ENCODE results near the gene MSANTD1. TPM values are rescaled to one million over a fixed set of nuclear protein-coding genes. Genes with fewer than 3 reads are reported as not detected.

Gene MSANTD1
- total RNA-seq, 1 experiment from 2014 or later = 0.95 TPM

- intact Hi-C loops (cut with micrococcal nuclease; ENCODE audit: unreplicated experiment) = no loop called here
- H3K4me3 Mint-ChIP-seq (ENCODE audit: unreplicated experiment) = no peak overlapping the region
- H3K4me1 Mint-ChIP-seq (ENCODE audit: low read depth, unreplicated experiment) = no peaks in the 10 kb centered on the region
- peaks cover 58% of the 10 kb centered on the region for H3K36me3 Mint-ChIP-seq (ENCODE audit: insufficient read depth, unreplicated experiment)
- Histone ChIP-seq H3K36me3 (ENCODE audit: control insufficient read depth, insufficient read depth, low read length) (peaks cover 5% of the 10 kb centered on the region; the same call in 1 of the 2 replicates), H3K9me3 (no peaks in the 10 kb centered on the region), H3K27me3 (replicated peaks; ENCODE audit: control insufficient read depth, insufficient read depth, low read length) (no peaks in the 10 kb centered on the region), H3K4me1 (no peaks in the 10 kb centered on the region), H3K4me3 (ENCODE audit: low read depth, low read length) (no peak overlapping the region)
- H3K9me3 Mint-ChIP-seq (ENCODE audit: unreplicated experiment) = no peaks in the 10 kb centered on the region
- no peaks in the 10 kb centered on the region for H3K27me3 Mint-ChIP-seq (ENCODE audit: insufficient read depth, unreplicated experiment)
- DNase-seq = no peak
- no peak overlapping the region for H3K27ac Mint-ChIP-seq (ENCODE audit: unreplicated experiment)
- BruUV-seq (replicated peaks) = no TSS peak
- TF ChIP-seq CTCF (IDR thresholded peaks at IDR 0.05; ENCODE audit: insufficient read depth in 1 of 2, low read depth in 1 of 2, low read length in 1 of 2, severe bottlenecking in 1 of 2, unreplicated experiment in 1 of 2) = no peak
- ChIA-PET CTCF (no interaction called here), POLR2A (no interaction called here)
Measured at GRCh38 chr4:3229328-3229727, 19.6 kb upstream of the MSANTD1 start.

- Mint-ChIP-seq H3K36me3 (ENCODE audit: insufficient read depth, unreplicated experiment) (peaks cover 59% of the 10 kb centered on the region), H3K9me3 (ENCODE audit: unreplicated experiment) (no peaks in the 10 kb centered on the region), H3K4me3 (ENCODE audit: unreplicated experiment) (no peak overlapping the region), H3K4me1 (ENCODE audit: low read depth, unreplicated experiment) (no peaks in the 10 kb centered on the region), H3K27me3 (ENCODE audit: insufficient read depth, unreplicated experiment) (no peaks in the 10 kb centered on the region), H3K27ac (ENCODE audit: unreplicated experiment) (no peak overlapping the region)
- POLR2A ChIA-PET = no interaction called here
- Histone ChIP-seq H3K9me3 (no peaks in the 10 kb centered on the region), H3K36me3 (ENCODE audit: control insufficient read depth, insufficient read depth, low read length) (peaks cover 5% of the 10 kb centered on the region; the same call in 1 of the 2 replicates), H3K27me3 (replicated peaks; ENCODE audit: control insufficient read depth, insufficient read depth, low read length) (no peaks in the 10 kb centered on the region), H3K4me1 (no peaks in the 10 kb centered on the region), H3K4me3 (ENCODE audit: low read depth, low read length) (no peak overlapping the region)
- no peak for TF ChIP-seq CTCF (IDR thresholded peaks at IDR 0.05; ENCODE audit: insufficient read depth in 1 of 2, low read depth in 1 of 2, low read length in 1 of 2, severe bottlenecking in 1 of 2, unreplicated experiment in 1 of 2)
- no peak for DNase-seq
- intact Hi-C loops (cut with micrococcal nuclease; ENCODE audit: unreplicated experiment) = no loop called here
- no TSS peak for BruUV-seq (replicated peaks)
- CTCF ChIA-PET = no interaction called here
Measured at GRCh38 chr4:3229964-3230363, 19.0 kb upstream of the MSANTD1 start.

GRCh38 chr4:3231471-3231870 lies 17.5 kb upstream of the MSANTD1 start:
- H3K27me3 ChIP-seq (replicated peaks; ENCODE audit: control insufficient read depth, insufficient read depth, low read length) = no peaks in the 10 kb centered on the region
- H3K4me3 Mint-ChIP-seq (ENCODE audit: unreplicated experiment) = no peak overlapping the region
- H3K36me3 Mint-ChIP-seq (ENCODE audit: insufficient read depth, unreplicated experiment) = peaks cover 61% of the 10 kb centered on the region
- no peaks in the 10 kb centered on the region for H3K9me3 Mint-ChIP-seq (ENCODE audit: unreplicated experiment)
- peaks cover 5% of the 10 kb centered on the region; the same call in 1 of the 2 replicates for H3K36me3 ChIP-seq (ENCODE audit: control insufficient read depth, insufficient read depth, low read length)
- H3K27ac Mint-ChIP-seq (ENCODE audit: unreplicated experiment) = no peak overlapping the region
- H3K4me1 Mint-ChIP-seq (ENCODE audit: low read depth, unreplicated experiment) = no peaks in the 10 kb centered on the region
- no peak overlapping the region for H3K4me3 ChIP-seq (ENCODE audit: low read depth, low read length)
- no peaks in the 10 kb centered on the region for H3K9me3 ChIP-seq
- no peaks in the 10 kb centered on the region for H3K4me1 ChIP-seq
- ChIA-PET POLR2A (no interaction called here), CTCF (no interaction called here)
- TF ChIP-seq CTCF (IDR thresholded peaks at IDR 0.05; ENCODE audit: insufficient read depth in 1 of 2, low read depth in 1 of 2, low read length in 1 of 2, severe bottlenecking in 1 of 2, unreplicated experiment in 1 of 2) = no peak
- intact Hi-C loops (cut with micrococcal nuclease; ENCODE audit: unreplicated experiment) = no loop called here
- no TSS peak for BruUV-seq (replicated peaks)
- no peak for DNase-seq
- no peaks in the 10 kb centered on the region for H3K27me3 Mint-ChIP-seq (ENCODE audit: insufficient read depth, unreplicated experiment)

Measured in Caco-2 (cell line).